SK-N-SH (cell line): Measurements from ENCODE around the gene RBM15B.

Experiments
- CTCF ChIP-seq: fragments of 200-600 bp; sonication (generic); IDR thresholded peaks from 2 replicates; pipeline ENCODE4 v1.6.1; 2017; ENCODE audit warnings: antibody characterized with exemption, mild to moderate bottlenecking, moderate library complexity
- EZH2phosphoT487 ChIP-seq: fragments of 200-600 bp; sonication (generic); IDR thresholded peaks from 2 replicates; pipeline ENCODE4 v1.6.1; 2017; ENCODE audit warnings: low read depth, mixed run types, mild to moderate bottlenecking, antibody characterized with exemption, moderate library complexity, borderline replicate concordance
- FOXM1 ChIP-seq: IDR thresholded peaks from 2 replicates; pipeline ENCODE4 v1.4.0; 2012; ENCODE audit warnings: low read depth, mild to moderate bottlenecking
- MXI1 ChIP-seq: IDR thresholded peaks from 2 replicates; pipeline ENCODE4 v1.6.1; 2012; ENCODE audit warnings: mild to moderate bottlenecking, low read depth, low read length, improper control_type of control experiment
- PBX3 ChIP-seq: IDR thresholded peaks from 2 replicates; pipeline ENCODE4; 2012
- POLR2AphosphoS5 ChIP-seq: IDR thresholded peaks from 2 replicates; pipeline ENCODE4 v1.6.1; 2012; ENCODE audit warnings: low read depth, low read length
- RAD21 ChIP-seq: IDR thresholded peaks from 2 replicates; pipeline ENCODE4 v1.6.1; 2012; ENCODE audit warnings: mild to moderate bottlenecking, low read length
- RXRA ChIP-seq: IDR thresholded peaks from 2 replicates; pipeline ENCODE4 v1.4.0; 2012; ENCODE audit warnings: low read depth, mild to moderate bottlenecking, borderline replicate concordance
- SIN3A ChIP-seq: IDR thresholded peaks from 2 replicates; pipeline ENCODE4 v1.6.1; 2012; ENCODE audit warnings: low read depth, mild to moderate bottlenecking, low read length, moderate library complexity, borderline replicate concordance
- USF2 ChIP-seq: fragments of 150-350 bp; IDR thresholded peaks from 2 replicates; pipeline ENCODE4 v1.6.1; 2017; ENCODE audit warnings: antibody characterized with exemption, low read length, low read depth, borderline replicate concordance
- YY1 ChIP-seq: IDR thresholded peaks from 2 replicates; pipeline ENCODE4 v1.4.0; 2012; ENCODE audit warnings: low read depth, mild to moderate bottlenecking
- ZBTB33 ChIP-seq: IDR thresholded peaks from 2 replicates; pipeline ENCODE4 v1.4.0; 2012; ENCODE audit warnings: low read depth, borderline replicate concordance

- TF ChIP-seq PBX3 (no peak), YY1 (no peak), ZBTB33 (no peak), CTCF (no peak), RXRA (no peak), FOXM1 (no peak), RAD21 (no peak), MXI1 (no peak), SIN3A (no peak), POLR2AphosphoS5 (peak; percentile 29; the same call in 1 of the 2 replicates), USF2 (no peak), EZH2phosphoT487 (no peak)
Measured at GRCh38 chr3:51394541-51394940, 3.5 kb downstream of the RBM15B start.
